Measurements from ENCODE around the gene KHDC3L.

The KHDC3L gene, protein sequence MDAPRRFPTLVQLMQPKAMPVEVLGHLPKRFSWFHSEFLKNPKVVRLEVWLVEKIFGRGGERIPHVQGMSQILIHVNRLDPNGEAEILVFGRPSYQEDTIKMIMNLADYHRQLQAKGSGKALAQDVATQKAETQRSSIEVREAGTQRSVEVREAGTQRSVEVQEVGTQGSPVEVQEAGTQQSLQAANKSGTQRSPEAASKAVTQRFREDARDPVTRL

DNA sequence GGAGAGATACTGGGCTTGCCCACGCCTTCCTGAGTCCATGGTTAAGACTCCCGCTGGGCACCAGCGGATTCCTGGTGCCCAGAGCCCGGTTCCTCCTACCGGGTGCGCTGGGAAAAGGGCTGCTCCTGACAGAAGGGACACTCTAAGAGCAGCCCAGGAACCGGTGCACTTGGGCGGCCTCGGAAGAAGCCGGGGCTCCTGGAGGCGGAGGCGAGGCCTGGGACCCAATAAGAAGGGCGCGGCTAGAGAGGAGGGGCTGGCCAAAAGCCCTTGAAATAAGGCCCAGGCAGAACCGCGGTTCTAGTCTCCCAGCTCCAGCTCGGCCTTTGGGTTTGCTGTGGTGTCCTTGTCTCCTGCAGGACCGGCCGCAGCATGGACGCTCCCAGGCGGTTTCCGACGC is at the start of gene KHDC3L:
TSS of gene KHDC3L (plus strand) at position 301 of the 400 bp plus-strand sequence. CDS start at position 373, 72 bp downstream.
- H3K9me3 ChIP-seq (ENCODE audit: severe bottlenecking): no peaks in the 10 kb centered on the region
- no peaks in the 10 kb centered on the region for H3K4me1 ChIP-seq (ENCODE audit: insufficient read depth, poor library complexity, severe bottlenecking)
- TF ChIP-seq, protein P1, sequence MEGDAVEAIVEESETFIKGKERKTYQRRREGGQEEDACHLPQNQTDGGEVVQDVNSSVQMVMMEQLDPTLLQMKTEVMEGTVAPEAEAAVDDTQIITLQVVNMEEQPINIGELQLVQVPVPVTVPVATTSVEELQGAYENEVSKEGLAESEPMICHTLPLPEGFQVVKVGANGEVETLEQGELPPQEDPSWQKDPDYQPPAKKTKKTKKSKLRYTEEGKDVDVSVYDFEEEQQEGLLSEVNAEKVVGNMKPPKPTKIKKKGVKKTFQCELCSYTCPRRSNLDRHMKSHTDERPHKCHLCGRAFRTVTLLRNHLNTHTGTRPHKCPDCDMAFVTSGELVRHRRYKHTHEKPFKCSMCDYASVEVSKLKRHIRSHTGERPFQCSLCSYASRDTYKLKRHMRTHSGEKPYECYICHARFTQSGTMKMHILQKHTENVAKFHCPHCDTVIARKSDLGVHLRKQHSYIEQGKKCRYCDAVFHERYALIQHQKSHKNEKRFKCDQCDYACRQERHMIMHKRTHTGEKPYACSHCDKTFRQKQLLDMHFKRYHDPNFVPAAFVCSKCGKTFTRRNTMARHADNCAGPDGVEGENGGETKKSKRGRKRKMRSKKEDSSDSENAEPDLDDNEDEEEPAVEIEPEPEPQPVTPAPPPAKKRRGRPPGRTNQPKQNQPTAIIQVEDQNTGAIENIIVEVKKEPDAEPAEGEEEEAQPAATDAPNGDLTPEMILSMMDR (IDR thresholded peaks at IDR 0.05; ENCODE audit: poor library complexity, severe bottlenecking): no peak
- DNase-seq (ENCODE audit: low spot score) (no peak), ATAC-seq (ENCODE audit: low read depth) (no peak)
- no peaks in the 10 kb centered on the region for H3K27me3 ChIP-seq (ENCODE audit: insufficient read depth, poor library complexity, severe bottlenecking)
- no peak within 1 kb of the TSS for H3K27ac ChIP-seq (ENCODE audit: poor library complexity, severe bottlenecking)
- no peak within 1 kb of the TSS for H3K4me3 ChIP-seq (ENCODE audit: severe bottlenecking)
- no peaks in the 10 kb centered on the region for H3K36me3 ChIP-seq (ENCODE audit: low read depth)

DNA sequence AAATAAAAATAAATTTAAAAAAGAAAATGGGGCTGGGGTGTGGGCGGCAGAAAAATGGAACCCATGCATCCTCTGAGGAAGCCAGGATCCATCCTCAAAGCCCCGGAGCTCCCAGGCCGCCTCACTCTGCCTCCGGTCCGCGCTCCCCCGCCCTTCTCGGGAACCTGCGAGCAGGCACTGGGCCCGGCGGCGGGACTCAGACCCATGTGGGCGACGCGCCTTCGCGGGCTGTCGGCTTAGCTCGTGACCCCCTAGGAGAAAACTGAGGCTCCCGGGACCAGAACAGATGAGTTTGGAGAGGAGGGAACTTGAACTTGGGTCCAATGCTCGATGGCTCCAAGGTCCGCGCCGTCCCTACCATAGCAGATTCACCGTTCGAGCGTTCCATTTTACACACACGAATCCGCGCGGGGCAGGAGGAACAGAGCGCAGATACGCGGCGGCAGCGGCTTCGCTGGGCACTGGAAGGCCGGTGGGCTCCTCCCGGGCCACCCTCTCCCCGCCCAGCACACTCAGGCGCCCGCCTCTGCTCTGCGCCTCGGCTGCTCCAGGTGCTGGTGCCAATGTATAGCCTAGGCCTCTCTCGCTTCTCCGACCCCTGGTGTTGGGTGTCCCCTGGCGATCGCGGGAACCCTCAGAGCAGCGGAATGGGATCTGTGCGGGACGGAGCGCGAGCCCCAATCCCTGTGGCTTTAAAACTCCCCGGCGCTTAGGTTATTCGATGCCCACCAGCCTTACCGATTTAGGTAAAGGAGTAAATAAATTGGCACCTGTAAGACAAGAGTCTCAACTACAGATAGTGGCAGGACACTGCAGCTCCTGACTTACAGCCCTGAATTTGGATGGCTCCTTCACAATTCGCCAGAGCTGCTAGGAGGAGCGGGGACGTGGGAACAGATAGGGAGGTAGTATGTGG is 47.6 kb upstream of the KHDC3L start:
- H3K4me3 ChIP-seq (ENCODE audit: severe bottlenecking): no peak overlapping the region
- no peak for DNase-seq (ENCODE audit: low spot score)
- H3K27me3 ChIP-seq (ENCODE audit: insufficient read depth, poor library complexity, severe bottlenecking): no peaks in the 10 kb centered on the region
- TF ChIP-seq, protein P1 (IDR thresholded peaks at IDR 0.05; ENCODE audit: poor library complexity, severe bottlenecking): no peak
- no peaks in the 10 kb centered on the region for H3K36me3 ChIP-seq (ENCODE audit: low read depth)
- ATAC-seq (ENCODE audit: low read depth): no peak
- no peaks in the 10 kb centered on the region for H3K4me1 ChIP-seq (ENCODE audit: insufficient read depth, poor library complexity, severe bottlenecking)
- no peak overlapping the region for H3K27ac ChIP-seq (ENCODE audit: poor library complexity, severe bottlenecking)
- H3K9me3 ChIP-seq (ENCODE audit: severe bottlenecking): no peaks in the 10 kb centered on the region

DNA sequence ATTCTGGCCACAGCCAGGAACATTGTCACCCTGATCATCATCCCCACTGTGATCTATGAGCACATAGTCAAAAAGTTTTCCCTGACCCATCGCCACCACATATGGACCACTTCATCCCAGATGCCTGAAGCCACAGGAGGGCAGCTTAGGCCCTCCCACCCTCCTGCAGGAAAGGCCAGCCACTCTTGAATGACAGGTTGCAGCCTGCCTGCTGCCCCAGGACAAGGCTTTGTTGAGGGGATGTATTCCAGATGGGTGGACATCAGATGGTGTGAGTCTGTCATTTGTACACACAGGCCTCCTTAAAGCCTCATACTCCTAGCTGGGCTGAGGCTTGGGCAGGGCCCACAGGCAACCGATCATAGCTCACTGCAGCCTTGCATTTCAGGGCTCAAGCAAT is 39.1 kb upstream of the KHDC3L start:
- H3K9me3 ChIP-seq (ENCODE audit: severe bottlenecking): no peaks in the 10 kb centered on the region
- no peak overlapping the region for H3K27ac ChIP-seq (ENCODE audit: poor library complexity, severe bottlenecking)
- H3K4me1 ChIP-seq (ENCODE audit: insufficient read depth, poor library complexity, severe bottlenecking): no peaks in the 10 kb centered on the region
- DNase-seq (ENCODE audit: low spot score) (no peak), ATAC-seq (ENCODE audit: low read depth) (no peak)
- no peaks in the 10 kb centered on the region for H3K27me3 ChIP-seq (ENCODE audit: insufficient read depth, poor library complexity, severe bottlenecking)
- no peaks in the 10 kb centered on the region for H3K36me3 ChIP-seq (ENCODE audit: low read depth)
- TF ChIP-seq, protein P1 (IDR thresholded peaks at IDR 0.05; ENCODE audit: poor library complexity, severe bottlenecking): no peak
- H3K4me3 ChIP-seq (ENCODE audit: severe bottlenecking): no peak overlapping the region

DNA sequence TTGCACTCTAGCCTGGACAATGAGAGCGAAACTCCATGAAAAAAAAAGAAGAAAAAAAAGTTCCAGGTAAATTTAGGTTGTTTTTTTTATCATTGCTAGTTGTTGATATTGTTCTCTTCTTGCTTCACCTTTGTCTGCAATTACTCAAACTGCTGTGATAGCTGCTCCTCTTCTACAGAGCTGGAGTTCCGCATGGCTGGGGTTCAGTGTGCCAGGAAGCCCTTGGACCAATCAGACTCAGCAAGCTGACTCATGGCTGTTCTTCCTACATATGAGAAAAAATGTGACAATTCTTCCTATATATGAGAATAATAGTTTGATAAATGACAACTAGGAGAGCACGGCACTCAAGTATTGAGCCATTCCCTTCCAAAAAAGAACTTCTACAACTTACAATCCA is 36.8 kb upstream of the KHDC3L start:
- Histone ChIP-seq H3K27me3 (ENCODE audit: insufficient read depth, poor library complexity, severe bottlenecking) (no peaks in the 10 kb centered on the region), H3K4me3 (ENCODE audit: severe bottlenecking) (no peak overlapping the region), H3K9me3 (ENCODE audit: severe bottlenecking) (no peaks in the 10 kb centered on the region), H3K4me1 (ENCODE audit: insufficient read depth, poor library complexity, severe bottlenecking) (no peaks in the 10 kb centered on the region), H3K27ac (ENCODE audit: poor library complexity, severe bottlenecking) (no peak overlapping the region), H3K36me3 (ENCODE audit: low read depth) (no peaks in the 10 kb centered on the region)
- TF ChIP-seq, protein P1 (IDR thresholded peaks at IDR 0.05; ENCODE audit: poor library complexity, severe bottlenecking): no peak
- ATAC-seq (ENCODE audit: low read depth) (no peak), DNase-seq (ENCODE audit: low spot score) (no peak)

All from RWPE2 (cell line).